HG03432 (cell line): ENCODE results near the gene CEP112.

Experiments
- ATAC-seq: cut with Tn5 transposase; IDR thresholded peaks from one replicate; pipeline ENCODE4 v1.9.1; 2021; ENCODE audit warnings: mild to moderate bottlenecking, moderate library complexity; ENCODE audit not compliant: unreplicated experiment

Gene CEP112

DNA sequence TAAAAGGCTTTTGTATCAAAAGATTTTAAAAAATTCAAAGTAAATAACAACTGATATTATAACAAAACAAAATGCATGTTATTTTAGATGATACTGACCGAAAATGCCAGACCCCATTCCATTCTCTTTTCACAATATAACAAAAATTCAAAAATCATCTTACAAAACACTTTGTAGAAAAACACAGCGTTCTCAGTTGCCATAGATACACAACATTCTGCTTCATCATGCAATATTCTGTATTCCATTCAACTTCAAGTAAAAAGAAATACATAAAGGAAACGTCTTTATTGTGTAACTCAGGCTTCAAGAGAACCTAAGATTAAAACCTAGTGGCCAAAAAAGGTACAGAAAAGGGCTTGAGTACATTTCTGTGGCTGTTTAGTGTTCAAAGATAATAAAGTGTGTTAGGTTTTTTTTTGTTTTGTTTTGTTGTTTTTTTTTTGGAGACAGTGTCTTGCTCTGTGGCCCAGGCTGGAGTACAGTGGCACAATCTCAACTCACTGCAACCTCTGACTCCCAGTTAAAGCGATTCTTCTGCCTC, 250.5 kb downstream of the CEP112 start:
- ATAC-seq: no peak

DNA sequence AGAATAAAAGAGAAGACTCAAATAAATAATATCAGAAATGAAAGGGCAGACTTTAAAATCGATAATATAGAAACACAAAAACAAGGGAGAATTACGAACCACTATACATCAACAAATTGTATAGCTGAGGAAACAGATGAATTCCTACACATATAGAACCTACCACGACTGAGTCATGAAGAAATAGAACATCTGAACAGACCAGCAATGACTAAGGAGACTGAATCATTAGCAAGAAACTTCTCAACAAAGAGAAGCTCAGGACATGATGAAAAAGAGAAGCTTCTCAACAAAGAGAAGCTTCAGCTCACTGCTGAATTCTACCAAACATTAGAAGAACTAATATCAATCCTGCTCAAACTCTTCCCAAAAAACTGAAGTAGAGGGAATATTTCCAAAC, 255.9 kb downstream of the CEP112 start:
- no peak for ATAC-seq

DNA sequence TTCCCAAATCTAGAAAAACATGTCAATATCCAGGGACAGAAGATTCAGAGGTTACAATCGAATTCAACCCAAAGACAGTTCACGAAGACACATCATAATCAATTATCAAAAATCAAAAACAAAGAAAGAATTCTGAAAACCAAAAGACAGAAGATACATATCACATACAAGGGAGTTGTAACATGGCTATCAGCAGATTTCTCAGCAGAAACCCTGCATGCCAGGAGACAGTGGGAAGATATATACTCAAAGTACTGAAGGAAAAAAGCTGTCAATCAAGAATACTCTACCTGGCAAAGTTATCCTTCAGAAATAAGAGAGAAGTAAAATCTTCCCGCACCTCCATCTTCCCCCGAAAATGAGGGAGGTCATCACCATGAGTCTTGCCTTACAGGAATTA, 258.6 kb downstream of the CEP112 start:
- ATAC-seq: no peak

DNA sequence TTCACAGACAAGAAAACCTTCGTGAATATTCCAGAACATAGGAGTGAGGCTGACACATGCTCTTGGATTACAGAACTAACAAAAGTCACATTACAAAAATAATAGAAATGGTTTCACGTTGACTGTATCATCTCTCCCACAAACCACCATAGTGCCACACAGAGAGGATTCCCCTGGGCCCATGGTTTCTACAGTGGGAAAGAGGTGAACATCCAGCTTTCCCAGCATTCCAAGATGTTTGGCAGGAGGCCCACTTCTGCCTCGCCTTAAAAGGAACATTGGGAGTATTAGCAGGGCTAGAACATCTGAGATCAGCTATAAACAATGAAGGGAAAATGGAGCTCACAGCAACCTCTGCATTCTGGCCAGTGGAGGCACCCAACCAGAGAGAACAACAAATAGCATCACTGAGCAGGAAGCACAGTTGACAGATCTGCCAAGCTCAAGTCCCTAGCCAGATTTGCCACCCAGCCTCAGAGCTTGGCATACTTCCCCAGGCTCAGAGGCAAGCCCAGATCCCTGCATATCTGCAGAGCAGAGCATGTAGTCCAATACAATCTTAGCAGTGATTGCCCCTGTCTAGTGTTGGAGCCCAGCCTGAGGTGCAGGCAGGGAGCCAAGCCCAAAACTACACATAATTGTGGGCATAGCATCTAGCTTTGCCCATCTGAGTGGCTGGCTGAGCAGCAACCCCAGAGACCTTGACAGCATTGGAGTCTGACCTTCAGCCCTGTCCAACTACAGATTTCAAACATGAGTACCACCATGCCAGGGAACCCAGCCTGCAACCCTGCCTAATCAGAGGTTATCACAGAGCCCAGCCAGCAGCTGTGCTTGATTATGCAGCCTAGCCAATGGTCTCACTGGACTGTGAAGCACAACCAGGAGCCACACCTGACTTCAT, 260.4 kb downstream of the CEP112 start:
- no peak for ATAC-seq

DNA sequence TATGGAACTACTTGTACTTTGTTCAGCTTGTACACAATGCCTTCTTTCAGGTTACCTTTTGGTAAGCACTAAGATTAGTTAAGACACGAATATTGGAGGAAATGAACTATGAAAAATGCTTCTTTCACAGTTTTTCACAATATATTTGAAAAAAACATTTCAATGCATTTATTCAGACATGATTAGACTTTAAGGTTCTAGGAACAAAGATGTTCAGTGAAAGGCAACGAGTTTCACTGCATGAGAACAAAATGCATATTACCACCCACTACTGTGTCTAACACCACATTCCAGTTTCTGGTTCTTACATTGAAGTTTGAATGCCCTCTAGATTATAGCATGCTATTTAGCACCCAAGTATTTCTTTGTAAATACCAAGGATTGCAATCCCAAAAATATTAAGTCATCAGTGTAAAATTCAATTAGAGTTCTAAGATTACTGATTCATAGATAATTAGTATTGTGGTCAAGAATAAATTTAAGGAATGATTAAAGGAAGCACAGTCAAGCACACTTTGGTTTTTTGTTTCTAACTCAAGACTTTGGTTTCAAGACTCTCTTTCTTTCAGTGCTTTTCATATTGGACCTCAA, 261.7 kb downstream of the CEP112 start:
- ATAC-seq: no peak

DNA sequence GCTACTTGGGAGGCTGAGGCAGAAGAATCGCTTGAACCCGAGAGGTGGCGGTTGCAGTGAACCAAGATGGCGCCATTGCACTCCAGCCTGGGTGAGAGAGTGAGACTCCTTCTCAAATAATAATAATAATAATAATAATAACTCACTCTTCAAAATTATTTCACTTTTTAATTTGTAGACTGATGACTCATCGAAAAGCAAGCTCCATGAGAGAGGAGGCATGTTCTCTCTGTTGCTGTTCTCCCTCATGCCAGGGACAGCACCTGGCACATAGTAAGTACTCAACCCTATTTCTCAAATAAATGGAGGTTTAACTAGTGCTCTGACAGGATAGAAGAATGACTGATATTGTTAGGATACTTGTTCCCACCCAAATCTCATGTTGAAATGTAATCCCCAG, 265.3 kb downstream of the CEP112 start:
- ATAC-seq: no peak

DNA sequence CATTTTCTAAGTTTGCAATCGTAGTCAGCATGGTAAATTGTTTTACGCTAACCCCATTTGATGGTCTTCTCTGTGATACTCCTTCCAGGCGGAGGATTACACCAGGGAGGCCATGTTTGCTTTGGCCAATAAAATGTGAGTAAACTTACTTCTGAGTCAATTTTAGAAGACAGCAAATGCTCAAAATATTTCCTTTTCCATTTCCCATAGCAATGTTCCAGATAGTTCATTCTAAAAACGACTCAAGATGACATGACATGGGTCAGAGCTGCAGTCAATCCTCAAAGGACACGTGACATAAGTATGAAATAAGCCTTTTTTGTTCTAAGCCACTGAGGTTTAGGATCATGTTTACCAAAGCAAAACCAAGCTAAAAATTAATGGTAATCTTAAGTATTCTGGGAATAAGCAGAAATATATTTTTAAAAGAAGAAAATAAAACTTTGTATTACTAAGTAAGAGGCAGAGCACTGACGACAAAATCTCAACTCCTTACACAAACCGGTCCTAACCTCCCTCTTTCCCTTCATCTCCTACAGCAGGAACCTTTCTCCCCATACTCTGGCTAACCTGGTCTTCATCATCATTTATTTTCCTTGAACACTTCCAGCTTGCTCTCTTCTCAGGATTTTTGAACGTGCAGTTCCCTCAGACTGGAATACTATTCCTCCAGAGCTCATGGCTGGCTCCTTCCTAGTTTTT, 266.2 kb downstream of the CEP112 start:
- ATAC-seq: no peak

DNA sequence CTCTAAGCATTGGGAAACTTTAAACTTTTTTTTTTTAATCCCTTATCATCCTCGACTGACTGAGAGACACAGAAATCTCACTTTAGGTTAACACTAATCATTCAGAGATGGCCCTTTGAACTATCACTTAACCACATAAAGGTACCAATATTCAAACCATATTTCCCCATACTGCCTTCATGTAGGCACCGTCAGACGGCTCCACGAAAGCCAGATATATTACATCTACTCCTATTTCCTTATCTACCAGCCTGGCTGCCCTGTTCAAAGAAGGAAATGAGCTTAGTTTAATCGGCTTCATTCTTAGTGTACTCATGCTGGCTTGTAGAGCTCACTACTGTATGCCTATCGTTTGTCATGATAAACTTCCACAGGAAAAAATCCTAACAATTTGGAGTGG, 270.9 kb downstream of the CEP112 start:
- no peak for ATAC-seq

DNA sequence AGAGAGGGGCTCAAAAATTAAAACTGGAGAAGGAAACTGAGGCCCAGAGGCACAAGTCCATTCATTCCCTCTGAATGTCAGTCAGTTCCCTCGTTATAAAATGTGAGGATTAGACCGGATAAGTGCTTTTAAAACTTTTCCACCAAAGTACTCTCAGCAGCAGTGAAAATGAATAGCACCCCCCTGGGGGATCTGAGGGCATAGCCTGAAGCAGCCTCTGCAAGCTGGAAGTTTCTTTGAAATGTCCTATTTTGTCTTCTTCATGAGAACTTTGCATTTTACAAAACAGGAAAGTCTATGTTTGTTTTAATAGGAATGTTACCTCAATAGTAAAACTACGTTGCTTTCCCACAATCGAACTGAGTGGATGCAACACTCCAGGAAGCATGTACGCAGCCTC, 273.0 kb downstream of the CEP112 start:
- ATAC-seq: no peak

DNA sequence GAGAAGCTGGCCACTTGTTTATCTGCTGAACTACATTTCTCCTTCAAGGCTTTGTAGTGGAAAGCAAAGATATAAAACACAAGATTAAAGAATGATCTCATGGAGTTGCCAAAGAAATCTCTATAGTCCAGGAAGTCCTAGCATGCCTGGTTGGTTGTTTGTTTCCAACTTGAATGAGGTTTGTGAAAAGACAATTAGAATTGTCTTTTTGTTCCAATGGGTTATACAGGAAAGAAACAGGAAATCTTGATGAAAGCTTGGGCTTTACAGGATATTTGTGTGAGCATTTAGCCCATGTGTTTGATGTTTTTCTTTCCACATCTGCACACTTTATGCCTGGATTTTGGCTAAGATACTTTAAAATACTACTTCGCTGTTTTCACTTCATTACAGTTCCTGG, 273.4 kb downstream of the CEP112 start:
- no peak for ATAC-seq

DNA sequence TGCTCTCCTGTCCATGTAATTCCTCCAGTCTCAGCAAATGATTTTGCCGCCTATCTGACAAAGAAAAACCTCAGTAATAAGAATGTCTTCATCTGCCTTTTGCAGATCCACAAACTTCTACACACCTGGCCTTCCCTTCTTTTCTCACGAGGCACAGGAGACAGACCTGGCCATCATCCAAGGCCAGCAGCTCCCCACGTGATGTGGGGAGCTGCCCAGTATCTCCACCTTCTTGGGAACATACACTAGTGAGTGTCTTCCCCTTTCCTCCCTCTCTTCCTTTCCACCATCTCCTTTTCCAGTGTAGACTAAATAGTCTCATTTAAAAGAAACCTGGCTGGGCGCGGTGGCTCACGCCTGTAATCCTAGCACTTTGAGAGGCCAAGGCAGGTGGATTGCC, 274.4 kb downstream of the CEP112 start:
- no peak for ATAC-seq

DNA sequence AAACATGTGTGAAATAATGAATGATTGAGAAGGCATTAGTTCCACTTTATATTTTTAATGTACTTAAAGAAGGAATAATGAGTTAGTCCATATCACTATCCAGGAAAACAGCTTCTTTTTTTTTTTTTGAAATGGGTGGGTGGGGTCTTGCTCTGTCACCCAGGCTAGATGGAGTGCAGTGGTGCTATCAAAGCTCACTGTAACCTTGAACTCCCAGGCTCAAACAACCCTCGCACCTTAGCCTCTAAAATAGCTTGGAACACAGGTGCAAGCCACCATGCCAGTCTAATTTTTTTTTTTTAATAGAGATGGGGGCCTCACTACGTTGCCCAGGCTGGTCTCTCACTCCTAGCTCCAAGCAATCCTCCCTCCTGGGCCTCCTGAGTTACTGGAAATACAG, 275.5 kb downstream of the CEP112 start:
- no peak for ATAC-seq

DNA sequence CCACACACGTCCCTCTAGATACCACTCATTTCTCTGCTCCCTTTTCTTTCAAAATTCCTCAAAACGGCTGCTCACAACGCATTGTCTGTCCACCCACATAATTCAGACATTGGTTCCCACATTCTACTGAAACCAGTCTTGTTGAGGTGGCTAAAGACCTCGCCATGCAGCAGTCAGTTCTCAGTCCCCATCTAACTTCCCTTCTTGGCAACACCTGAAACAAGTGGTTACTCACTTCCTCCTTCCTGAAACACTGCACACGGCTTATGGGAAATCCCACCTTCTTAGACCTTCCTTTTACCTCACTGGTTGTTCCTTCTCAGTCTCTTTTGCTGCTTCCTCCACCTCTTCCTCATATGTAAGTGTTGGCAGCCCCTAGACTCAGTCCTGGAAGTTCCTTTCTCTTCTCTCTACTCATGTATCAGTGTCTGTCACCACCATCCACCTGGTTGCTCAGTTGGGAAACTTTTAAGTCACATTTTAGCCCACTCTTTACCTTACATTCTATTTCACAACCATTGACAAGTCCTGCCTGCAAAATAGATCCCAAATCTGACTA, 277.1 kb downstream of the CEP112 start:
- ATAC-seq: peak; percentile 99

DNA sequence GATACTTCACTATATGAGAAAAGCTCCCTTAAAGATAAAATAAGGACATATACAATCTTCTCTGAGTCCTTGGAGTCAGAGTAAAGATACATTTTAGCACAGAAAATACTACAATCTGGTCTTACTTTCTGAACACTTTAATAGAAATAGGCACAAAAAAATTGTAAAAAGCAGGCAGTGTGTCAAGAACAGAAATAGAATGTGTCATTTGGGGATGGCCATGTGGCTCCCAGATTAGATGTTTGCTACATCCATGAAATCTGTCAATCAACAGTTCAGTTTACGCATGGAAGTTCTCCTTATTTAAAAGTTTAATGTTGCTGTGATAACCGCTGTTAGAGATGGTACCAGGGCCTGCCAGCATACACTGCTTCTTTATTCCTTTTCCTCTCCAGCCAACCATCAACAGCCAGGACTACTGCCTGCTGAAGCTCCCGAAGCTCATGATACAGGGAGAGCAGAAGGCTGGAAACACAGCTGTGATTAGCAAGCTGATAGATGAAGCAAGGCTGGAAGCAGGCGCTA, 278.5 kb downstream of the CEP112 start:
- ATAC-seq: no peak

DNA sequence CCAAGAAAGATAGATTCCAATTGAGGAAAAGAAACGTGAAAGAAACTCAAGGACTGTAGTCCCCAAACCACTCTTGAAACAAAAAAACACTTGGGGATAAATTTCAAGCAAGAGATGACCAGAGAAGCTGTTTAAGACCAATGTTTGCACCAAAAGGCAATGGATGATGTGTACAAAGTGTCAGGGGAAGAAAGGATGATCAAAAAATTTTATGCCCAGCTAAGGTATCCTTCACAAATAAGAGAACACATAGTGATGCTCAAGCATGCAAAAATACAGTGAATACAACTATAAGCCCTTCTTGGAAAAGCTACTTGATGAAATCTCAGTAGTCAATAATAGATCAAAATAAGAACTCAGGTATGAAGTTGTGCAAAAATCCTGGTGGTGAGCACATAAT, 281.1 kb downstream of the CEP112 start:
- ATAC-seq: no peak

DNA sequence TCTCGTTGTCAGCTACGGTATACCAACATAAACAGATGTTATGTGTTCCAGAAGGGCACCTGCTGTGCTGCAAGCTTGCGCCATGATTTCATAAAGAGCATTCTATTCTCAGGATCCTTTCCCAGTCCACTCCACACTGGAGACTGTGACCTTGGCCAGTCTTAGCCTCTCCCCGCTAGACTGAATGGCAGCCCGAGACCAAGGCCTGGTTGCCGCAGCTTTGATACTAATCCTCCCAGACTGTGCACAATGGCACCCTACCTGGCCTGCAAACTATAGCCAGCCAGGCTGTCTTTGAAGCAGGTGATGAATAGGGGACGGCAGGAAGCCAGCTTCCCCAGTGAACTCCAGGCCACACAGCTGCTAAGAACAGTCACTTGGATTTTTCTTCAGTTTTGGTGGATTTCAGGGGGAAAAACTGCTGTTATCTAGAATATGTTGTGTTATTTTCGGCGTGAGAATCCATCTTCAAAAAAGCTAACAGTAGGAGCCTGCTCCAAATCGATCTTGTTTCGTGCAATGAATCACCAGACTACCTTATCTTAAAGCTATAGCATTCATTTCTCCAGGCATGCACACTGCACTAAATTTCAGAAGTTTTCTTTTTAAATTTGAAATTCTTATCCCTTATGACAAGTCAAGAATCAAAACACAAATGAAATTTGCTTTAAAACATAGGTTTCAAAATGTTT, 289.0 kb downstream of the CEP112 start:
- ATAC-seq: no peak

DNA sequence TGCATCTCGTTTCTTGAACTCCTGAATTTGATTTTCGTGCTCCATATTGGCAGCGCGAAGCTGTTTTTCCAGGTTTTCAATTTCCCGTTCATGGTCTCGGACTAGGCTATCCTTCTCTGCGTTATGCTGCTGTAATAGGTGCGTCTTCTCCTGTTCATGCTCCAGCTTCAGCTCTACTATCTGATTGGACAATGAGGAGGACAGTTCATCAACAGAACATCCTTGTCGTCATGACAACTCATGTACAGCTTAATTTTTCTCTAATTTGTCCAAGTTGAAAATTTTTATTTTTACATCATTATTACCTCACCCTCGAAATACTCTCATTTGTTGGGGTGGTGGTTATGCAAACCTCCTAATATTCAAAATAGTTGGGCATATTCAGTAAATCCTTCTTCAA, 289.8 kb downstream of the CEP112 start:
- no peak for ATAC-seq

DNA sequence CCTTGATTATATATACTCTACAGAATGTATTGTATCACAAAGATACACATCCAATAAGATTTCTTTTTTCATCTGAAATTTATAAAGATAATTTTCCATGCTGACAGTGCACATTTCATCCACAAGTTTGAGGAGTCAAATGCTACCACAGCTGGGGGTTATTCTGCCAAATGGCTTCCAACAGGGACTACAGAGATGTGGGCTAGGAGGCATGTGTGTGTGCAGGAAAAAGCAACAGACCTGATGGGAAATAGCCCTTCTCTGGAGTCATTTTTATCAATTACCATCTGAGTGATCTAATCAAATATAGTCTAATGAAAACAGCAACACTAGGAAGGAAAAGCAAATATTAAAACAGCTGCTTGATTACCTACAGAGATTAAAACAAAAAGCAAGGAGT, 290.5 kb downstream of the CEP112 start:
- no peak for ATAC-seq

DNA sequence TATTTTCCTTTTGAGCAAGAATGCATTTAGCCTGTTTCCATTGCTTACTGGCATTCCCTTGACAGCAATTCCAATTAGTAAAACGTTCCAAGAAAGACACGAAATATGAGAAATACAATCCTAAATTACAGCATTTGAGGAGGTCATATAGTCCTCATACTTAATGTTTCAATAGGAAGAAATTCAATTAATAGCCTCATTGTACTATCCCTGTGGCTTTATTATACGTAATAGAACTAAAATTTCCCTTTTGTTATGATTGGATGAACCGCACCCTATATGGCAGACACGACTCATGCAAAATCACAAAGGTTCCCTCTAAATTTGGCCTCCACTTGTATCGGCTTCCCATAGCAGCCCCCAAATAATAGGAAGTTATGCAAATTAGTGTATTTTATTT, 291.7 kb downstream of the CEP112 start:
- ATAC-seq: no peak

DNA sequence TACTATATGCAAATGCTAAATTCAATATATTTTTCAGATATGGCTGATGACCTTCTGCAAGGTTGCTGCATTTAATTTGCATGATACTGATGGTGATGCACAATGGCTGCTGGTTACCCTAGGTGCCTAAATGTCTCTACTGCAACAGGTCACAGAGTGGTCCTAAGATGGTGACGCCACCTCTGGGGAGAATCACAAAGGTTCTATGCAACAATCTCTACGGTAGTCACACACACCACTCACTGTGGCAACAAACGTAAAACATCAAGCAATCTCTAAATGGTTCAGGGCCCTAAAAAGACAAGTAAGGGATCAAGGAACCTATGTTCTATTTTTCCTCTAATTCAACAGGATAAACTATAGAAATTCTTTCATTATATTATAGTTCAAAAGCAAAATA, 293.3 kb downstream of the CEP112 start:
- no peak for ATAC-seq

DNA sequence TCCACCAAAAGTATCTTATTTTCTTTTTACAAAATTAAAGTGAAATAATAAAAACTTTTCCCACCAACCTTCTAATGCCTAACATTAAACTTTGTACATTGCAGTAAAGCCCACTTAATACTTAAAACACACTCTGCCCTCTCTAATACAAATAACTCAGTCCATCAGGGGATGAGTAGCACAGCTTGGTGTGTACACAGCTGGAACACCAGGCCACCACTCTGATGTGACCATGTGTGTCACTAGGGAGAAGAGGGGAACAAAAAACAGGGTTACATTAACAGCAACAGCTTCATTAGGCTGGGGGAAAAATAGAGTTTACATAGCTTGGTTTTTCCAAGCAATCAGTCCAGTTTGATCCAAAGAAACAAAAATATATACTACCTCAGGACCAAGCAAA, 295.0 kb downstream of the CEP112 start:
- ATAC-seq: no peak
